SK-N-SH treated with all-trans-retinoic acid at 6 μM for 48 hours (cell line): ENCODE data around the gene MAPK12.

Source experiments
- ATAC-seq: fragments of 200-7000 bp; cut with Tn5 transposase; 3 replicates; pipeline ENCODE4 v1.9.1; 2020; ENCODE audit warnings: mild to moderate bottlenecking, moderate library complexity
- CSDC2 ChIP-seq: fragments of 250-450 bp; sonication (Bioruptor Pico); IDR thresholded peaks from 2 replicates; pipeline ENCODE4 v1.5.0; 2020; ENCODE audit warnings: mild to moderate bottlenecking, moderate library complexity
- ESRRG ChIP-seq: fragments of 250-450 bp; sonication (Bioruptor Pico); IDR thresholded peaks from 2 replicates; pipeline ENCODE4 v1.6.1; 2021; ENCODE audit warnings: mild to moderate bottlenecking
- GLIS3 ChIP-seq: fragments of 250-450 bp; sonication (Bioruptor Pico); IDR thresholded peaks from 2 replicates; pipeline ENCODE4 v1.5.0; 2020; ENCODE audit warnings: mild to moderate bottlenecking, moderate library complexity
- ISL1 ChIP-seq: fragments of 250-450 bp; sonication (Bioruptor Pico); IDR thresholded peaks from 2 replicates; pipeline ENCODE4 v2.1.2; 2022; ENCODE audit warnings: mild to moderate bottlenecking, moderate library complexity
- OSR1 ChIP-seq: fragments of 250-450 bp; sonication (Bioruptor Pico); IDR thresholded peaks from 2 replicates; pipeline ENCODE4 v1.8.0; 2022; ENCODE audit warnings: moderate library complexity, mild to moderate bottlenecking, inconsistent platforms
- POU6F1 ChIP-seq: fragments of 250-450 bp; sonication (Bioruptor Pico); IDR thresholded peaks from 2 replicates; pipeline ENCODE4 v1.8.0; 2021; ENCODE audit warnings: low read depth, mild to moderate bottlenecking, moderate library complexity, borderline replicate concordance
- PPARA ChIP-seq: fragments of 250-450 bp; sonication (Bioruptor Pico); IDR thresholded peaks from 2 replicates; pipeline ENCODE4 v1.5.0; 2020; ENCODE audit warnings: mild to moderate bottlenecking, borderline replicate concordance
- RARB ChIP-seq: fragments of 250-450 bp; sonication (Bioruptor Pico); IDR thresholded peaks from 2 replicates; pipeline ENCODE4 v1.8.0; 2021; ENCODE audit warnings: mild to moderate bottlenecking, moderate library complexity
- SNAI2 ChIP-seq: fragments of 250-450 bp; sonication (Bioruptor Pico); IDR thresholded peaks from 2 replicates; pipeline ENCODE4 v1.5.0; 2020; ENCODE audit warnings: mild to moderate bottlenecking, moderate library complexity
- TCF4 ChIP-seq: fragments of 250-450 bp; sonication (Bioruptor Pico); IDR thresholded peaks from 2 replicates; pipeline ENCODE4 v1.8.0; 2021; ENCODE audit warnings: mild to moderate bottlenecking, moderate library complexity, borderline replicate concordance
- TSHZ2 ChIP-seq: fragments of 250-450 bp; sonication (Bioruptor Pico); IDR thresholded peaks from 2 replicates; pipeline ENCODE4 v1.5.0; 2020; ENCODE audit warnings: mild to moderate bottlenecking, moderate library complexity
- ZC3H10 ChIP-seq: fragments of 250-450 bp; sonication (Bioruptor Pico); IDR thresholded peaks from 2 replicates; pipeline ENCODE4 v1.5.1; 2021; ENCODE audit warnings: mild to moderate bottlenecking, moderate library complexity
- ZFP3 ChIP-seq: fragments of 250-450 bp; sonication (Bioruptor Pico); IDR thresholded peaks from 2 replicates; pipeline ENCODE4 v1.5.0; 2020; ENCODE audit warnings: mild to moderate bottlenecking, moderate library complexity
- ZFP30 ChIP-seq: fragments of 450-650 bp; formaldehyde crosslinking; IDR thresholded peaks from 2 replicates; pipeline ENCODE4 v1.5.0; 2022; ENCODE audit warnings: mild to moderate bottlenecking, moderate library complexity
- ZNF565 ChIP-seq: fragments of 450-650 bp; formaldehyde crosslinking; conservative IDR thresholded peaks from 2 replicates; pipeline ENCODE4 v1.5.0; 2020; ENCODE audit warnings: low read depth, mild to moderate bottlenecking, moderate library complexity
- ZNF70 ChIP-seq: fragments of 450-650 bp; formaldehyde crosslinking; IDR thresholded peaks from 2 replicates; pipeline ENCODE4 v1.5.0; 2020; ENCODE audit warnings: mild to moderate bottlenecking, moderate library complexity
- ZNF8 ChIP-seq: fragments of 450-650 bp; formaldehyde crosslinking; IDR thresholded peaks from 2 replicates; pipeline ENCODE4 v1.5.0; 2020; ENCODE audit warnings: mild to moderate bottlenecking, moderate library complexity
- TF ChIP-seq, protein P1 (sequence below): fragments of 250-450 bp; sonication (Bioruptor Pico); IDR thresholded peaks from 2 replicates; pipeline ENCODE4 v1.5.1; 2021; ENCODE audit warnings: mild to moderate bottlenecking, moderate library complexity
- TF ChIP-seq, protein P2 (sequence below): fragments of 250-450 bp; sonication (Bioruptor Pico); IDR thresholded peaks from 2 replicates; pipeline ENCODE4 v1.5.1; 2020; ENCODE audit warnings: low read depth, mild to moderate bottlenecking, moderate library complexity

MAPK12 gene

DNA sequence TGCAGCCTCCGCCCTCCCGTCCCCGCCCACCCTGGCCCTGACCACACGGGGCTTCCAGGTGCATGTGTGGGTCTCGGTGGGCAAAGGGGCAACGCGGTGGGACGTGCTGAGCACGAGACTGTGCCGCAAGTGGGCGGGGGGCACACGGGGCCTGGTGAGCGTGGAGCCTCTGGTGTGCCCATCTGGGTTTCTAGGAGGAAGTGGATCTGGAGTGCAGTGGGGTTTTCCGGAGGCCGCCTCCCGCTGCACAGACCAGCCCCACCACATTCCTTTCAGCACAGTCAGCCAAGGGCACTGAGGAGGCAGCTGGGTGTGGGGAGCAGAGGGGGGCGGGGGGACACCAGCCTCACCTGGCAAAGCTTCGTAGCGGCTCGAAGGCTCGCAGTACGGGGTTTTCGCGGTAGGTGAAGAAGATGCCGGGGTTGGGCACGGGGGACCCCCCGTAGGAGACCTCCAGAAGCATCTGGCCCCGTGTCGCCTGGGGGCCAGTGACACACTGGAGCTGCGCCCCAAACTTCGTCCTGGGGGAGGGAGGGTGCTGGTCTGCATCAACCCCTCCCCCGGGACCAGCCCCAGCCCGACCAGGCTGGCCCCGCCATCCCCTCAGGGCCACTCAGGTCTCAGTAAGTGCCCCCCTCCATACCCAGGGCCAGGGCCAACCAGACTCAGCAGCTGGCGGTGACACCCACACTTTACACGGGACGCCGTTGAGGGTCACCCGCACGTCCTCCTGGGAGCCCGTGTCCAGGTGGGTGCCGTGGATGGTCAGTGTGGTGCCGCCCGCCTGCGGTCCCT lies 21.1 kb upstream of the MAPK12 start (continued):
- no peak for TF ChIP-seq TSHZ2

- ATAC-seq = no peak
- TF ChIP-seq TCF4 = no peak
- no peak for TF ChIP-seq OSR1
- TF ChIP-seq ISL1 (CRISPR knock-in tag) = no peak
- TF ChIP-seq, protein P1, sequence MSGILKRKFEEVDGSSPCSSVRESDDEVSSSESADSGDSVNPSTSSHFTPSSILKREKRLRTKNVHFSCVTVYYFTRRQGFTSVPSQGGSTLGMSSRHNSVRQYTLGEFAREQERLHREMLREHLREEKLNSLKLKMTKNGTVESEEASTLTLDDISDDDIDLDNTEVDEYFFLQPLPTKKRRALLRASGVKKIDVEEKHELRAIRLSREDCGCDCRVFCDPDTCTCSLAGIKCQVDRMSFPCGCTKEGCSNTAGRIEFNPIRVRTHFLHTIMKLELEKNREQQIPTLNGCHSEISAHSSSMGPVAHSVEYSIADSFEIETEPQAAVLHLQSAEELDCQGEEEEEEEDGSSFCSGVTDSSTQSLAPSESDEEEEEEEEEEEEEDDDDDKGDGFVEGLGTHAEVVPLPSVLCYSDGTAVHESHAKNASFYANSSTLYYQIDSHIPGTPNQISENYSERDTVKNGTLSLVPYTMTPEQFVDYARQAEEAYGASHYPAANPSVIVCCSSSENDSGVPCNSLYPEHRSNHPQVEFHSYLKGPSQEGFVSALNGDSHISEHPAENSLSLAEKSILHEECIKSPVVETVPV (CRISPR knock-in tag) = no peak
- TF ChIP-seq ZFP30 (CRISPR knock-in tag) = no peak
- TF ChIP-seq CSDC2 = no peak
- TF ChIP-seq, all 23 proteins: peak for 0
These were observed 20.5 kb upstream of the MAPK12 start for GRCh38 chr22:50281957-50282356.

GRCh38 chr22:50281384-50281760 lies 19.9 kb upstream of the MAPK12 start:
- no peak for ATAC-seq
- no peak for TF ChIP-seq ZNF8 (CRISPR knock-in tag)
- TF ChIP-seq GLIS3 = no peak
- no peak for TF ChIP-seq TSHZ2
- no peak for TF ChIP-seq PPARA (CRISPR knock-in tag)
- TF ChIP-seq, protein P2, sequence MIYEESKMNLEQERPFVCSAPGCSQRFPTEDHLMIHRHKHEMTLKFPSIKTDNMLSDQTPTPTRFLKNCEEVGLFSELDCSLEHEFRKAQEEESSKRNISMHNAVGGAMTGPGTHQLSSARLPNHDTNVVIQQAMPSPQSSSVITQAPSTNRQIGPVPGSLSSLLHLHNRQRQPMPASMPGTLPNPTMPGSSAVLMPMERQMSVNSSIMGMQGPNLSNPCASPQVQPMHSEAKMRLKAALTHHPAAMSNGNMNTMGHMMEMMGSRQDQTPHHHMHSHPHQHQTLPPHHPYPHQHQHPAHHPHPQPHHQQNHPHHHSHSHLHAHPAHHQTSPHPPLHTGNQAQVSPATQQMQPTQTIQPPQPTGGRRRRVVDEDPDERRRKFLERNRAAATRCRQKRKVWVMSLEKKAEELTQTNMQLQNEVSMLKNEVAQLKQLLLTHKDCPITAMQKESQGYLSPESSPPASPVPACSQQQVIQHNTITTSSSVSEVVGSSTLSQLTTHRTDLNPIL (CRISPR knock-in tag) = no peak
- no peak for TF ChIP-seq ZFP30 (CRISPR knock-in tag)
- no peak for TF ChIP-seq ZFP3 (CRISPR knock-in tag)
- TF ChIP-seq RARB (CRISPR knock-in tag) = no peak
- TF ChIP-seq CSDC2 = no peak
- TF ChIP-seq SNAI2 (CRISPR knock-in tag) = no peak
- TF ChIP-seq ZNF565 (CRISPR knock-in tag) = no peak
- TF ChIP-seq ESRRG (CRISPR knock-in tag) = no peak
- TF ChIP-seq POU6F1 (CRISPR knock-in tag) = no peak
- TF ChIP-seq ZNF70 = no peak
- no peak for TF ChIP-seq ZC3H10 (CRISPR knock-in tag)
- no peak for TF ChIP-seq TCF4
